HFFc6 (cell line): ENCODE results near the gene DLX3. TPM values are rescaled to one million over a fixed set of nuclear protein-coding genes. Genes with fewer than 3 reads are reported as not detected.

Experiments used
- DNase-seq: peaks from one replicate; pipeline ENCODE4 v3.0.0-alpha.2; 2018
- H3K27ac Mint-ChIP-seq: 2 replicates; pipeline ENCODE4 v1.8.0; 2020; ENCODE audit warnings: mild to moderate bottlenecking, mixed read lengths
- H3K27me3 Mint-ChIP-seq: 2 replicates; pipeline ENCODE4 v1.8.0; 2021; ENCODE audit warnings: mild to moderate bottlenecking, moderate library complexity, mixed read lengths; ENCODE audit not compliant: insufficient read depth
- H3K36me3 Mint-ChIP-seq: 2 replicates; pipeline ENCODE4 v1.8.0; 2021; ENCODE audit warnings: low read depth, mixed read lengths
- H3K4me1 Mint-ChIP-seq: 2 replicates; pipeline ENCODE4 v1.8.0; 2020; ENCODE audit warnings: low read depth, mixed read lengths
- H3K4me3 Mint-ChIP-seq: 2 replicates; pipeline ENCODE4 v1.8.0; 2020; ENCODE audit warnings: mild to moderate bottlenecking, moderate library complexity, mixed read lengths
- H3K9me3 Mint-ChIP-seq: 2 replicates; pipeline ENCODE4 v1.8.0; 2020; ENCODE audit warnings: mild to moderate bottlenecking, mixed read lengths
- CTCF ChIP-seq: fragments of 200-600 bp; sonication (generic); IDR thresholded peaks from 2 replicates; pipeline ENCODE4 v1.5.0; 2021; ENCODE audit warnings: antibody characterized with exemption, mild to moderate bottlenecking
- total RNA-seq, 6 experiments: library from RNA; stranded (reverse); fragmentation: NEBNext Ultra II Directional; extraction: Animal tissue kit (Norgen Biotek cat#: 25700); gene quantifications; 2 replicates in 1 of 6; 3 replicates in 5 of 6; pipeline ENCODE4 v1.2.3, GENCODE V29; 2021

Gene DLX3
- total RNA-seq, 6 experiments from 2014 or later = not detected

GRCh38 chr17:50037321-50038107 is 42.5 kb upstream of the DLX3 start:
- Mint-ChIP-seq H3K36me3 (no peaks in the 10 kb centered on the region), H3K4me1 (peaks cover 51% of the 10 kb centered on the region), H3K27ac (peak overlapping the region; percentile 76), H3K4me3 (no peak overlapping the region), H3K27me3 (no peaks in the 10 kb centered on the region; the same call in 1 of the 2 replicates), H3K9me3 (no peaks in the 10 kb centered on the region)
- peak; percentile 81 for DNase-seq
- no peak for TF ChIP-seq CTCF

- H3K36me3 Mint-ChIP-seq = no peaks in the 10 kb centered on the region
These were observed 41.6 kb upstream of the DLX3 start for GRCh38 chr17:50036455-50037261.

GRCh38 chr17:50035945-50036344 is 40.9 kb upstream of the DLX3 start:
- H3K36me3 Mint-ChIP-seq = no peaks in the 10 kb centered on the region
- H3K9me3 Mint-ChIP-seq = no peaks in the 10 kb centered on the region
- DNase-seq = no peak
- peaks cover 51% of the 10 kb centered on the region for H3K4me1 Mint-ChIP-seq
- H3K27ac Mint-ChIP-seq = no peak overlapping the region
- no peak; the same call in 1 of the 2 replicates for TF ChIP-seq CTCF
- no peaks in the 10 kb centered on the region; the same call in 1 of the 2 replicates for H3K27me3 Mint-ChIP-seq
- no peak overlapping the region for H3K4me3 Mint-ChIP-seq

More at GRCh38 chr17:50036455-50037261, 41.6 kb upstream of the DLX3 start:
- no peak for TF ChIP-seq CTCF
- peak overlapping the region; percentile 76 for H3K27ac Mint-ChIP-seq
- DNase-seq = no peak
- no peaks in the 10 kb centered on the region for H3K9me3 Mint-ChIP-seq
- H3K27me3 Mint-ChIP-seq = no peaks in the 10 kb centered on the region; the same call in 1 of the 2 replicates
- H3K4me1 Mint-ChIP-seq = peaks cover 51% of the 10 kb centered on the region
- no peak overlapping the region for H3K4me3 Mint-ChIP-seq

GRCh38 chr17:50035421-50035879 is 40.4 kb upstream of the DLX3 start:
- Mint-ChIP-seq H3K36me3 (no peaks in the 10 kb centered on the region), H3K27ac (no peak overlapping the region), H3K27me3 (no peaks in the 10 kb centered on the region; the same call in 1 of the 2 replicates), H3K4me1 (peaks cover 51% of the 10 kb centered on the region), H3K9me3 (no peaks in the 10 kb centered on the region), H3K4me3 (no peak overlapping the region)
- TF ChIP-seq CTCF = no peak; the same call in 1 of the 2 replicates
- DNase-seq = no peak

- H3K36me3 Mint-ChIP-seq = no peaks in the 10 kb centered on the region
These were observed 39.7 kb upstream of the DLX3 start for GRCh38 chr17:50034498-50035364.

More at GRCh38 chr17:50034498-50035364, 39.7 kb upstream of the DLX3 start:
- no peak overlapping the region for H3K4me3 Mint-ChIP-seq
- H3K27me3 Mint-ChIP-seq = no peaks in the 10 kb centered on the region; the same call in 1 of the 2 replicates
- H3K27ac Mint-ChIP-seq = no peak overlapping the region
- no peaks in the 10 kb centered on the region for H3K9me3 Mint-ChIP-seq
- H3K4me1 Mint-ChIP-seq = peaks cover 51% of the 10 kb centered on the region
- TF ChIP-seq CTCF = no peak
- DNase-seq = no peak
